LNCaP clone FGC (cell line): ENCODE data around the gene CCDC92.
"Not testable (repeated sequence)": the region's sequence is repeated elsewhere in the genome, so short reads cannot be mapped to it uniquely, and the experiment has no call there.

Experiments
- DNase-seq: peaks from one replicate; pipeline ENCODE4 v3.0.0-alpha.2; 2011; ENCODE audit warnings: low read depth
- H3K4me3 ChIP-seq: 2 replicates; pipeline ENCODE4 v1.5.1; 2011; ENCODE audit warnings: mild to moderate bottlenecking, low read depth, low read length, control low read depth
- TF ChIP-seq, protein P1 (sequence below): IDR thresholded peaks from 2 replicates; pipeline ENCODE4 v1.5.1; 2012; ENCODE audit warnings: mild to moderate bottlenecking; ENCODE audit not compliant: control insufficient read depth, insufficient read depth; ENCODE audit errors: extremely low read depth

The CCDC92 gene

DNA sequence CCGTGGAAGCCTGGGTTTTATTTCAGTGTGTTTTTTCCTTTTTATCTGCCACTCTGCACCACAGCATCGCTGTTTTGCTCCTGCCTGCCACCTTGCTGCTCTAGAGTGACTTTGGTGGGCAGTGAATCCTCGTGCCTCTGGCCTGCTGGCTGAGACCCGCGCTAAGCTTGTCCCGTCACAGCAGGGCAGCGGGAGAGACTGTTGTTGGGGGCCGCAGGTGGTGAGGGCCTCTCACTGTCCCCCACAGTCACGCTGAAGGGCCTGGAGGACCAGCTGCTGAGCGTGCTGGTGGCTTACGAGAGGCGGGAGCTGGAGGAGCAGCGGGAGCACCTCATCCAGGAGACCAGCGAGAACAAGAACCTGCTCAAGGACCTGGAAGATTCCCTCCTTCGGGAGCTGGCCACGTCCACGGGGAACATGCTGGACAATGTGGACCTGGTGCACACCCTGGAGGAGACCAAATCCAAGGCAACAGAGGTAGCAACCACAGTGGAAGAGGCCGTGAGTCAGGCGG lies 55.2 kb downstream of the CCDC92 start:
- TF ChIP-seq, protein P1, sequence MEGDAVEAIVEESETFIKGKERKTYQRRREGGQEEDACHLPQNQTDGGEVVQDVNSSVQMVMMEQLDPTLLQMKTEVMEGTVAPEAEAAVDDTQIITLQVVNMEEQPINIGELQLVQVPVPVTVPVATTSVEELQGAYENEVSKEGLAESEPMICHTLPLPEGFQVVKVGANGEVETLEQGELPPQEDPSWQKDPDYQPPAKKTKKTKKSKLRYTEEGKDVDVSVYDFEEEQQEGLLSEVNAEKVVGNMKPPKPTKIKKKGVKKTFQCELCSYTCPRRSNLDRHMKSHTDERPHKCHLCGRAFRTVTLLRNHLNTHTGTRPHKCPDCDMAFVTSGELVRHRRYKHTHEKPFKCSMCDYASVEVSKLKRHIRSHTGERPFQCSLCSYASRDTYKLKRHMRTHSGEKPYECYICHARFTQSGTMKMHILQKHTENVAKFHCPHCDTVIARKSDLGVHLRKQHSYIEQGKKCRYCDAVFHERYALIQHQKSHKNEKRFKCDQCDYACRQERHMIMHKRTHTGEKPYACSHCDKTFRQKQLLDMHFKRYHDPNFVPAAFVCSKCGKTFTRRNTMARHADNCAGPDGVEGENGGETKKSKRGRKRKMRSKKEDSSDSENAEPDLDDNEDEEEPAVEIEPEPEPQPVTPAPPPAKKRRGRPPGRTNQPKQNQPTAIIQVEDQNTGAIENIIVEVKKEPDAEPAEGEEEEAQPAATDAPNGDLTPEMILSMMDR = no peak
- no peak for DNase-seq
- no peak overlapping the region for H3K4me3 ChIP-seq

- no peak for DNase-seq
- no peak overlapping the region for H3K4me3 ChIP-seq
- TF ChIP-seq, protein P1 = no peak
Observed at GRCh38 chr12:123916729-123917128, 55.9 kb downstream of the CCDC92 start.

GRCh38 chr12:123914726-123915333 lies 57.8 kb downstream of the CCDC92 start:
- TF ChIP-seq, protein P1 = no peak
- H3K4me3 ChIP-seq = no peak overlapping the region
- no peak for DNase-seq

- no peak overlapping the region for H3K4me3 ChIP-seq
- DNase-seq = peak; percentile 14
- TF ChIP-seq, protein P1 = no peak
Observed at GRCh38 chr12:123912415-123913380, 59.9 kb downstream of the CCDC92 start.

DNA sequence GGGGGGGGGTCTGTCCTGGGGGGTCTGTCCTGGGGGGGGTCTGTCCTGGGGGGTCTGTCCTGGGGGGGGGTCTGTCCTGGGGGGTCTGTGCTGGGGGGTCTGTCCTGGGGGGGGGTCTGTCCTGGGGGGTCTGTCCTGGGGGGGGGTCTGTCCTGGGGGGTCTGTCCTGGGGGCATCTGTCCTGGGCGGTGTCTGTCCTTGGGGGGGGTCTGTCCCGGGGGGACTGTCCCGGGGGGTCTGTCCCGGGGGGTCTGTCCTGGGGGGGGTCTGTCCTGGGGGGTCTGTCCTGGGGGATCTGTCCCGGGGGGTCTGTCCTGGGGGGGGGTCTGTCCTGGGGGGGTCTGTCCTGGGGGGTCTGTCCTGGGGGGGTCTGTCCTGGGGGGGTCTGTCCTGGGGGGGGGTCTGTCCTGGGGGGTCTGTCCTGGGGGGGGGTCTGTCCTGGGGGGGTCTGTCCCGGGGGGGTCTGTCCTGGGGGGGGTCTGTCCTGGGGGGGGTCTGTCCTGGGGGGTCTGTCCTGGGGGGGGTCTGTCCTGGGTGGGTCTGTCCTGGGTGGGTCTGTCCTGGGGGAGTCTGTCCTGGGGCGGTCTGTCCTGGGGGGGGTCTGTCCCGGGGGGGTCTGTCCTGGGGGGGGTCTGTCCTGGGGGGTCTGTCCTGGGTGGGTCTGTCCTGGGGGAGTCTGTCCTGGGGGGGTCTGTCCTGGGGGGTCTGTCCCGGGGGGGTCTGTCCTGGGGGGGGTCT lies 60.8 kb downstream of the CCDC92 start:
- H3K4me3 ChIP-seq, DNase-seq: not testable (repeated sequence)

DNA sequence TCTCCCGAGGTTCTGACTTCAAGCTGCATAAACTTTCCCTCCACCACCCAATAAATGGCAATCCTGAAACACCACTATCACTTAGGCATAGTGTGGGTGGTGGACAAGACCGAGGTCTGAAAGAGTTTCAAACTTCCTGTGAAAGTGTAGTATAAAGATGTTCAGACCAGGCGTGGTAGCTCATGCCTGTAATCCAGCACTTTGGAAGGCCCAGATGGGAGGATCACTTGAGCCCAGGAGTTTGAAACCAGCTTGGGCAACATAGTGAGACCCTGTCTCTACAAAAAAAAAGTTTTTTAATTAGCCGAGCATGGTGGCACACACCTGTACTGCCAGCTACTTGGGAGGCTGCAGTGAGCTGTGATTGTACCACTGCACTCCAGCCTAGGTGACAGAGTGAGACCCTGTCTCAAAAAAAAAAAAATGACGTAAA lies 61.9 kb downstream of the CCDC92 start:
- H3K4me3 ChIP-seq = no peak overlapping the region
- DNase-seq = no peak
- TF ChIP-seq, protein P1 = no peak

- no peak overlapping the region for H3K4me3 ChIP-seq
- DNase-seq = no peak
- TF ChIP-seq, protein P1 = no peak
Observed at GRCh38 chr12:123910057-123910456, 62.6 kb downstream of the CCDC92 start.
